Motor neuron (in vitro differentiated cells): ENCODE results near the gene PGP. TPM values are rescaled to one million over a fixed set of nuclear protein-coding genes. Genes with fewer than 3 reads are reported as not detected.

Experiments
- ATAC-seq, 8 experiments: fragments of 200-7000 bp; cut with Tn5 transposase; replicated peaks in 6 of 8; 2 replicates each; pipeline ENCODE4 v1.8.0; 2021; ENCODE audit warnings: mild to moderate bottlenecking in 8 of 8, moderate library complexity in 8 of 8
- H3K27ac ChIP-seq, 2 donors: fragments of 250-450 bp; sonication (Bioruptor Pico); 2 replicates each; pipeline ENCODE4 v1.9.0; 2021; ENCODE audit warnings: antibody characterized with exemption in 2 of 2, mild to moderate bottlenecking in 2 of 2, moderate library complexity in 1 of 2
- H3K4me1 ChIP-seq, 2 donors: fragments of 250-450 bp; sonication (Bioruptor Pico); replicated peaks in 1 of 2; 2 replicates each; pipeline ENCODE4 v1.6.1; 2021; ENCODE audit warnings: antibody characterized with exemption in 2 of 2, mild to moderate bottlenecking in 2 of 2, moderate library complexity in 1 of 2
- H3K4me3 ChIP-seq, 5 donors: fragments of 250-450 bp; sonication (Bioruptor Pico); 2 replicates each; pipeline ENCODE4 v1.9.0; 2021; ENCODE audit warnings: antibody characterized with exemption in 5 of 5, mild to moderate bottlenecking in 5 of 5, moderate library complexity in 4 of 5
- WGBS, 10 experiments: fragments of 450-650 bp; shearing (Covaris generic); methylation state at CpG; one replicate each; pipeline ENCODE4 v1.0.0; 2022; 5-methylcytosine and 5-hydroxymethylcytosine counted together
- in situ Hi-C, 9 experiments: fragments of 400-800 bp; cut with MboI; loops; one replicate each; pipeline ENCODE4 v1.15.0; 2021; ENCODE audit warnings: low sequenced_read_pairs in 9 of 9, low pct_unique_long_range_greater_than_20kb in 2 of 9; ENCODE audit not compliant: unreplicated experiment in 9 of 9
- total RNA-seq, 8 experiments: library from RNA; unstranded; fragments of 300-600 nt; gene quantifications; 2 replicates each; pipeline versions ENCODE4 v1.2.3 to v1.2.4, GENCODE V29; 2022

PGP gene
- total RNA-seq, 8 experiments from 2014 or later: 6.5 to 14.9 (median 9.9) TPM

DNA sequence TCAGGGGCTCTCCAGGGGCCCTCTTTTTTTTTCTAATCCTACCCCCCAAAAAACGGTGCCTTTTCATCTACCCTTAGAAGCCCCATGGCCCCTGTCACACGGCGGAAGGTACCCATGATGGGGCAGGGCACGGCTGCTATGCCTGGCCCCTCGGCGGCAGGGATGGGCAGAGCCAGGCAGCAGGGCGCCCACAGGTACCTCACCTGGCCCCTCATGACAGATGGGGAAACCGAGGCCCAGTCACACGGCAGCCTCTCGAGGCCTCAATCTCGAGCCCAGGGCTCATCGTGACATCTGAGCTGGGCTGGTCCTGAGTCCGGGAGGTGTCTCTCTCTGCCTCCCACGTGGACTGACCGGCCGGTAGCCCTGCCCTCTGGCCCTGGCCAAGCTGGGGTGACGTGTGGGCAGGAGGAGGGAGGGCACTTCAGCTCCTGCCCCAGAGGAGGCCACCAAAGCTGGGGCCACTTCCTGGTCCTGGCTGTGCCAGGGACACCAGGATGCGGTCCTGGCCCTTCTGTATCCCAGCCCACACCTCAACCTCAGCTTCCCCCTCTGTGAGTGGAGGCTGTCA, 47.5 kb downstream of the PGP start:
- no peak for ATAC-seq
- in situ Hi-C loops: no loop called here
- WGBS, 10 experiments: 80 to 100% (median 96%) methylated on average over 3 to 8 of the region's 18 CpGs; no CpG with 5 or more reads in 5 of the 10 experiments

DNA sequence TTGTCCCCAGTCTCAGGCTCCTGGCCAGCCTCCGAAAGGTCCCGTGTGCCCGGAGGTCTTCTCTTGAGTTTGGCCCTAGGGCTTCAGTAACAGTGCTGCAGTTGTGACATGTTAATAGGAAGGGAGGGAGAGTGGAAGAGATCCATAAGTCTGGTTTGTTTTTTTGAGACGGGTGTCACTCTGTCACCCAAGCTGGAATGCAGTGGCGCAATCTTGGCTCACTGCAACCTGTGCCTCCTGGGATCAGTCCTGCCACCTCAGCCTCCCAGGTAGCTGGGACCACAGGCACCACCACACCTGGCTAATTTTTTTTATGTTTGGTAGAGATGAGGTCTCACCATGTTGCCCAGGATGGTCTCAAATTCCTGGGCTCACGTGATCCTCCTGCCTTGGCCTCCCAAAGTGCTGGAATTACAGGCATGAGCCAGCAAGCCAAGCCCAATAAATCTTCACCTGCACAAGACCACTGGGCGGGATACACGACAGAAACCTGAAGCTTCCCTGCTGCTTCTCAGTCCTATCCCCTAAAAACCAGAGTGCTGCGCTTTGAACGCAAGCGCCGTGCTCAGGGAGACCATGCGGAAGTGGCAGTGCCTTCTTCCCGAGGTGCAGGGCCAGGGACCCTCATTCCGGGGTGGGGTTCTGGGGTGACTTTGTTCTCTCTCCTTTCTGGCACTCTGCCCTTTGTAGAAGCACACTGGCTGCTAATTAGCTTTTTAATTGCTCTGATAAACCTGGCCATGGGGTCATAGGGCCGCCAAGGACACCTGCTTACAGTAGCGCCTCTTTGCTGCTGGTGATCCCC, 48.2 kb downstream of the PGP start:
- H3K27ac ChIP-seq: no peak overlapping the region
- H3K4me3 ChIP-seq: no peak overlapping the region
- WGBS, 10 experiments: 84 to 100% (median 100%) methylated on average over 1 to 13 of the region's 17 CpGs; no CpG with 5 or more reads in 3 of the 10 experiments
- in situ Hi-C loops: no loop called here
- no peak for ATAC-seq
- peaks cover 0 to 2% of the 10 kb centered on the region in 2 donors for H3K4me1 ChIP-seq

More for the DNA sequence above, 47.5 kb downstream of the PGP start:
- H3K4me3 ChIP-seq: no peak overlapping the region
- H3K4me1 ChIP-seq: no peaks in the 10 kb centered on the region
- H3K27ac ChIP-seq: no peak overlapping the region

DNA sequence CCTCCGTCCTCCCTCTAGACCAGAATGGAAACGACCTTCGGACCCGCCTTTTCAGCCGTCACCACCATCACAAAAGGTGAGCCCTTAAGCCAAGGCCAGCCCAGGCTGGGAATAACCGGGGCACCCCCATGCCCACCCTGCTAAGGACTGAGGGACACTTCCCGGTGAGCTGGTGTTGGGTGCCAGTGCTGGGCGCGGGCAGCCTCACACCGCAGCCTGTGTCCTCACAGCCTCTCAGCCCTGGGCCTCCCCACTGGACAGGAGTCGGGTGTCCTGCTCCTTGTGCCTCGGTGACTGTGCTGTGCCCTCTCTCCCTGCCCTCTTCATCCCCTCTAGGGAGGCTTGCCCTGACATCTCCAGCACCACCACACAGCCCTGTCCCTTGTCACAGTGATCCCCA, 48.8 kb downstream of the PGP start:
- Histone ChIP-seq H3K27ac (no peak overlapping the region), H3K4me3 (no peak overlapping the region), H3K4me1 (peaks cover under 1 to 6% of the 10 kb centered on the region in 2 donors)
- no peak for ATAC-seq
- in situ Hi-C loops: no loop called here
- WGBS, 10 experiments: 89 to 100% (median 100%) methylated on average over 2 to 6 of the region's 12 CpGs; no CpG with 5 or more reads in 5 of the 10 experiments

DNA sequence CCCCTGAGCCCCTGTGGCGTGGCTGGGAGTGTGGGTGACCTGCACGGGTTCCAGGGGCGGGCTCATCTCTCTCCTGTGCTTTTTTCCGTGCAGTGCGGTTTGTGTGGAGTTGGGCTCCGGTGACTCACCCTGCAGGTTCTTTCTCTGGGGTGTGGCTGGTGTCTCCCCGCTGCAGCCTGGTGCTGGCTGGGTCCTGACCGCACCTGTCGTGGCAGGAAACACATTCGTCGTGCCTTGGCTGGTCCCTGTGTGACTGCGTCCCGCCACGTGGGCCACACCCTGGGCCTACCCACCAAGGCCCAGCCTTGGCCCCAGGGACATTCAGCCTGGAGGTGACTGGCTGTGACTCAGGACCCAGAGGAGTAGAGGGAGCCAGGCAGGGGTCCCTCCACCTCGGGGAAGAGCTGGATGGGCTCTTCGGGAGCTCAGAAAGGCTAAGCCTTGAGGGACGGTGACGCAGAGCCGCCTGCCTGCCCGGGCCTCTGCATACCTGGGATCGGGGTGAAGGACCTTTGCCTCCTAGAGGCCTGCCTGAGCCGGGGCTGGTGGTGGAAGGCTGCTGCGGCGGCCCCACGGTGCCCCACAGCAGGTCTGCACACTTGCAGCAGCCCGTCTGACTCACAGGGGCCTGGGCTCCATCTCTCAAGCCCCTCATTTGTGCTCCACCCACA, 51.3 kb downstream of the PGP start:
- ATAC-seq: peak in 1 of 8 experiments; percentile 4
- in situ Hi-C loops: no loop called here
- no peak overlapping the region for H3K4me3 ChIP-seq
- 93 to 95% methylated on average over 4 to 5 of the region's 26 CpGs; no CpG with 5 or more reads in 8 of the 10 experiments for WGBS, 10 experiments
- no peak overlapping the region for H3K27ac ChIP-seq
- H3K4me1 ChIP-seq: peaks cover 21 to 28% of the 10 kb centered on the region in 2 donors

DNA sequence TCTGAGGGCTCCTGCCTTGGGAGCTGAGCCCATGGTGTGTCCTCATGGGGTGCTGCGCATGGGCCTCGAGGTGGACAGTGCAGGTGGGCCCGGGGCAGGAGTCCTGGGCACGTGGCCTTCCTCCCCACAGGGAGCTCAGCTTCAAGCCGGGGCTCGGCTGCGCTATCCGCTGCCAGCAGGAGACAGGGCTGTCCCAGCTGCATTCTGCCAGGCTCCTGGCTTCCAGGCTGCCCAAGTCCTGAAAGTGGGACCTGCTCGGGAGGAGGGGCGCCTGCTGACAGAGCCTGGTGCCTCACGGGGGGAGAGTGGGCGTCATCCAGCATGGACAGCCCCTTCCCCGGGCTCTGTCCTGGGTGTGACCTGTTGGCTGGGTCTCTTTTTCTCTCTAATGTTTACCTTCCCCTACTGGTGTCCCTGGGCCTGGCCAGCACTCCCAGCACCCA, 51.9 kb downstream of the PGP start:
- in situ Hi-C loops: no loop called here
- peak in 4 of 8 experiments; percentile 5 to 34 (median 12) for ATAC-seq
- 40 to 83% (median 80%) methylated on average over 1 to 6 of the region's 13 CpGs; no CpG with 5 or more reads in 7 of the 10 experiments for WGBS, 10 experiments
- peaks cover 21 to 28% of the 10 kb centered on the region in 2 donors for H3K4me1 ChIP-seq
- H3K27ac ChIP-seq: no peak overlapping the region
- no peak overlapping the region for H3K4me3 ChIP-seq

DNA sequence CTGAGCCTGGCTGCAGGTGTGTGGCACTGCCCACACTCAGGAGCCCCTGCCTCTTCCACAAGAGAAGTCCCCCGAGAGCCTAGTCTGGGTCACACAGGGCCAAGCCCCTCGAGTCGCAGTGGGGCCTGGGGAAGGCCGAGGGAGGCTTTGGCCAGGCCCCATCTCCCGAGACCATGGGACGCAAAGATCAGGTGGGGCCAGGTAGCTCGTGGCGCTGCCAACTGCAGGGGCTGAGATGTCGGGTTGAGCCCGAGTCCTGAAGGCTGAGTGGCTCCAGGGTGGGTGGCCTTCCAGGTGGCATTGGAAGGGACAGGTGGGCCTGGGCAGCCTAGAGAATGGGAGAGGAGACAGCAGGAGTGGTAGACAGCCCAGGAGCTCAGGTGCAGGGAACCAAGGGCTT, 52.7 kb downstream of the PGP start:
- in situ Hi-C loops: no loop called here
- Histone ChIP-seq H3K4me1 (peaks cover 21 to 29% of the 10 kb centered on the region in 2 donors), H3K27ac (no peak overlapping the region)

More for the DNA sequence above, 52.7 kb downstream of the PGP start:
- no peak for ATAC-seq
- no peak overlapping the region for H3K4me3 ChIP-seq
- WGBS, 10 experiments: 100% methylated on average over 1 of the region's 10 CpGs; no CpG with 5 or more reads in 8 of the 10 experiments

Other genes starting within 250 kb of the PGP start
- under 1 TPM in 1 of 8 experiments, not detected in 7; 0.16 TPM for gene RNF151, start 248.0 kb downstream of the PGP start, total RNA-seq
- 10 to 100 TPM; 18.4 to 55.5 (median 31.7) TPM for gene TBL3, start 242.8 kb downstream of the PGP start, total RNA-seq
- under 1 TPM in 4 of 8 experiments, not detected in 4; 0.21 to 0.73 (median 0.26) TPM for gene NOXO1, start 233.4 kb downstream of the PGP start, total RNA-seq
- gene GFER, start 230.6 kb downstream of the PGP start, total RNA-seq: 10 to 100 TPM; 14.4 to 37.3 (median 25.2) TPM
- 10 to 100 TPM in 5 of 8 experiments, 1 to 10 TPM in 2, under 1 TPM in 1; 0.36 to 54.5 (median 18.2) TPM for gene SYNGR3, start 224.9 kb downstream of the PGP start, total RNA-seq
- gene ZNF598, start 205.0 kb downstream of the PGP start, total RNA-seq: 10 to 100 TPM; 17.6 to 49.1 (median 27.6) TPM
- 1 to 10 TPM in 2 of 8 experiments, under 1 TPM in 3, not detected in 3; 0.27 to 1.7 (median 0.92) TPM for gene NPW, start 195.1 kb downstream of the PGP start, total RNA-seq
- 10 to 100 TPM in 4 of 8 experiments, 1 to 10 TPM in 4; 1.2 to 27.4 (median 7.8) TPM for gene NHERF2, start 187.9 kb downstream of the PGP start, total RNA-seq
- gene NTHL1, start 167.0 kb downstream of the PGP start, total RNA-seq: 10 to 100 TPM; 13.0 to 28.3 (median 18.8) TPM
- 100 to 1,000 TPM in 1 of 8 experiments, 10 to 100 TPM in 7; 28.1 to 102 (median 53.2) TPM for gene TSC2, start 166.9 kb downstream of the PGP start, total RNA-seq
- gene PKD1, start 78.9 kb downstream of the PGP start, total RNA-seq: 100 to 1,000 TPM in 1 of 8 experiments, 10 to 100 TPM in 7; 27.9 to 123 (median 58.3) TPM
- 10 to 100 TPM in 2 of 8 experiments, 1 to 10 TPM in 6; 3.3 to 22.2 (median 5.2) TPM for gene RAB26, start 66.2 kb downstream of the PGP start, total RNA-seq
- gene TRAF7, start 59.1 kb downstream of the PGP start, total RNA-seq: 10 to 100 TPM; 20.7 to 82.2 (median 33.3) TPM
- gene CASKIN1, start 18.2 kb downstream of the PGP start, total RNA-seq: 10 to 100 TPM in 1 of 8 experiments, 1 to 10 TPM in 6, under 1 TPM in 1; 0.61 to 12.2 (median 6.0) TPM
- 10 to 100 TPM; 25.9 to 59.8 (median 38.7) TPM for gene MLST8, start 9.4 kb downstream of the PGP start, total RNA-seq
- 10 to 100 TPM in 2 of 8 experiments, 1 to 10 TPM in 6; 1.1 to 15.1 (median 8.4) TPM for gene BRICD5, start 4.0 kb downstream of the PGP start, total RNA-seq
- 10 to 100 TPM; 15.4 to 32.4 (median 23.1) TPM for gene E4F1, start 8.8 kb upstream of the PGP start, total RNA-seq
- 1 to 10 TPM in 6 of 8 experiments, under 1 TPM in 2; 0.61 to 3.0 (median 1.2) TPM for gene DNASE1L2, start 21.6 kb upstream of the PGP start, total RNA-seq
- 10 to 100 TPM; 26.6 to 56.4 (median 32.6) TPM for gene ECI1, start 36.7 kb upstream of the PGP start, total RNA-seq
- gene RNPS1, start 53.3 kb upstream of the PGP start, total RNA-seq: 100 to 1,000 TPM; 108 to 257 (median 163) TPM
- 10 to 100 TPM in 6 of 8 experiments, 1 to 10 TPM in 2; 2.1 to 41.4 (median 23.3) TPM for gene ABCA3, start 125.9 kb upstream of the PGP start, total RNA-seq
- gene CCNF, start 214.6 kb upstream of the PGP start, total RNA-seq: 10 to 100 TPM in 3 of 8 experiments, 1 to 10 TPM in 5; 1.7 to 32.2 (median 6.8) TPM
- 10 to 100 TPM in 4 of 8 experiments, 1 to 10 TPM in 3, under 1 TPM in 1; 0.61 to 26.8 (median 10.0) TPM for gene TEDC2, start 245.3 kb upstream of the PGP start, total RNA-seq